ENCODE results near the gene TULP4.

TULP4 gene

GRCh38 chr6:158536084-158536890, 224.0 kb downstream of the TULP4 start (continued):
- no peak for TF ChIP-seq ZNF660 (tag by site-specific recombination; IDR thresholded peaks at IDR 0.05)
- TF ChIP-seq ZNF175 (tag by site-specific recombination; IDR thresholded peaks at IDR 0.05): no peak
- peak; percentile 48 for TF ChIP-seq ZXDB (tag by site-specific recombination; IDR thresholded peaks at IDR 0.05)
- peak; percentile 58; the same call in 1 of the 2 replicates for TF ChIP-seq CTCF (tag by site-specific recombination; IDR thresholded peaks at IDR 0.05)
- peak; percentile 84 for TF ChIP-seq ZNF335 (tag by site-specific recombination; conservative IDR thresholded peaks at IDR 0.05)
- no peak for TF ChIP-seq ZNF529 (tag by site-specific recombination; IDR thresholded peaks at IDR 0.05; ENCODE audit: insufficient replicate concordance)
- TF ChIP-seq ZNF747 (tag by site-specific recombination; IDR thresholded peaks at IDR 0.05): no peak
- peak; percentile 54; the same call in 1 of the 2 replicates for TF ChIP-seq YY1 (tag by site-specific recombination; IDR thresholded peaks at IDR 0.05)
- peak; percentile 50; the same call in 1 of the 2 replicates for TF ChIP-seq ZSCAN30 (tag by site-specific recombination; IDR thresholded peaks at IDR 0.05)
- TF ChIP-seq ZFHX2 (tag by site-specific recombination; conservative IDR thresholded peaks at IDR 0.05): peak; percentile 99
- no peak for TF ChIP-seq ZNF155 (tag by site-specific recombination; IDR thresholded peaks at IDR 0.05)
- no peak; the same call in 1 of the 2 replicates for TF ChIP-seq WT1 (tag by site-specific recombination; IDR thresholded peaks at IDR 0.05)
- TF ChIP-seq HOXD13 (CRISPR knock-in tag; IDR thresholded peaks at IDR 0.05; ENCODE audit: borderline replicate concordance): no peak
- peak; percentile 90; the same call in 1 of the 2 replicates for TF ChIP-seq BCL11B (tag by site-specific recombination; IDR thresholded peaks at IDR 0.05; ENCODE audit: low read depth)
- no peak for TF ChIP-seq ZNF18 (tag by site-specific recombination; IDR thresholded peaks at IDR 0.05)
- TF ChIP-seq ZBTB44 (tag by site-specific recombination; IDR thresholded peaks at IDR 0.05): peak; percentile 35; the same call in 1 of the 2 replicates
- TF ChIP-seq ZSCAN23 (tag by site-specific recombination; IDR thresholded peaks at IDR 0.05): no peak
- TF ChIP-seq ZNF239 (tag by site-specific recombination; IDR thresholded peaks at IDR 0.05): no peak
- TF ChIP-seq ZNF140 (tag by site-specific recombination; IDR thresholded peaks at IDR 0.05): no peak
- TF ChIP-seq ZNF549 (tag by site-specific recombination; IDR thresholded peaks at IDR 0.05): no peak
- TF ChIP-seq ZNF138 (tag by site-specific recombination; IDR thresholded peaks at IDR 0.05; ENCODE audit: borderline replicate concordance): no peak
- TF ChIP-seq ZNF398 (tag by site-specific recombination; IDR thresholded peaks at IDR 0.05): peak; percentile 89
- TF ChIP-seq ZNF23 (tag by site-specific recombination; IDR thresholded peaks at IDR 0.05; ENCODE audit: borderline replicate concordance): no peak
- TF ChIP-seq ZNF548 (tag by site-specific recombination; IDR thresholded peaks at IDR 0.05): no peak
- TF ChIP-seq ZNF362 (tag by site-specific recombination; IDR thresholded peaks at IDR 0.05): no peak
- no peak for TF ChIP-seq ZNF530 (tag by site-specific recombination; IDR thresholded peaks at IDR 0.05; ENCODE audit: low read depth)
- peak; percentile 75; the same call in 1 of the 2 replicates for TF ChIP-seq FEZF1 (tag by site-specific recombination; IDR thresholded peaks at IDR 0.05)
- no peak for TF ChIP-seq REPIN1 (tag by site-specific recombination; IDR thresholded peaks at IDR 0.05; ENCODE audit: low read depth)
- peak; percentile 16; the same call in 1 of the 2 replicates for TF ChIP-seq HIC1 (tag by site-specific recombination; IDR thresholded peaks at IDR 0.05)

All from HEK293 (cell line).